AG09309 (cell line): ENCODE measurements around the gene RGS3.

Source experiments
- DNase-seq: peaks from one replicate; pipeline ENCODE4 v3.0.0-alpha.2; 2010; ENCODE audit warnings: low read depth
- H3K4me3 ChIP-seq: 2 replicates; pipeline ENCODE4 v1.5.1; 2011; ENCODE audit warnings: mild to moderate bottlenecking, low read depth, low read length, moderate library complexity; ENCODE audit not compliant: control insufficient read depth
- TF ChIP-seq, protein P1 (sequence below): IDR thresholded peaks from 2 replicates; pipeline ENCODE4 v1.5.1; 2011; ENCODE audit warnings: mild to moderate bottlenecking, low read depth, low read length, inconsistent platforms; ENCODE audit not compliant: insufficient read depth, control insufficient read depth; ENCODE audit errors: missing control alignments

The RGS3 gene

DNA sequence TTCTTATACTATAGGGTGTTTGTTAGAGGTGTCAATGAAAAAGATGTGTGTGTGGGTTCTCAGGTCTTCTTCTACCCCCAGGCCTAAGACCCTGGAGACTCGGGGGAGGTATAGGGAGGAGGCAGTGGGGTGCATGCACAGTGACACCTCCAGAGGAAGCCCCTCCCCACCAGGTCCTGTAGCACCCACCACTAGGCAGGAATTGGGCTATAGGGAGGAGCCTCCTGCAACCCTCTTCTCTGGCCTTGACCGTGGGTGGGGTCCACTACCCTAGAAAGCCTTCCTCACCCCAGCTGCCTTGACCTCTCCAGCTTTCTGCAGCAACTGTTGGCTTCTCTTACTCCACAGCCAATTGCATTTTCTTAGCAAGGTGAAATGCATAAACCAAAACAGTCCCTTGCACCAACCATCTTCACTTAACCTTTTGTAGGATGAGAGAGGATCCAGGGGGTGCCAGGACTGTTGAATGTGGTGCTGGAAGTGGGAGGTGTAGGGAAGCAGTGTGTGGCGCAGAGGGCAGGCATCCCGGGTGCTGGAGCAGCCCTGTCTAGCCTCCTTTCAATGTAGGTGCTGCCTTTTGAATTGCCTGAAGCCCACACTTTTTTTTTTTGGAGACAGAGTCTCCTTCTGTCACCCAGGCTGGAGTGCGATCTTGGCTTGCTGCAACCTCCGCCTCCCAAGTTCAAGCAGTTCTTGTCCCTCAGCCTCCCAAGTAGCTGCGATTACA, 128.5 kb downstream of the RGS3 start:
- no peak for DNase-seq

GRCh38 chr9:113592876-113593575, 129.5 kb downstream of the RGS3 start:
- TF ChIP-seq, protein P1, sequence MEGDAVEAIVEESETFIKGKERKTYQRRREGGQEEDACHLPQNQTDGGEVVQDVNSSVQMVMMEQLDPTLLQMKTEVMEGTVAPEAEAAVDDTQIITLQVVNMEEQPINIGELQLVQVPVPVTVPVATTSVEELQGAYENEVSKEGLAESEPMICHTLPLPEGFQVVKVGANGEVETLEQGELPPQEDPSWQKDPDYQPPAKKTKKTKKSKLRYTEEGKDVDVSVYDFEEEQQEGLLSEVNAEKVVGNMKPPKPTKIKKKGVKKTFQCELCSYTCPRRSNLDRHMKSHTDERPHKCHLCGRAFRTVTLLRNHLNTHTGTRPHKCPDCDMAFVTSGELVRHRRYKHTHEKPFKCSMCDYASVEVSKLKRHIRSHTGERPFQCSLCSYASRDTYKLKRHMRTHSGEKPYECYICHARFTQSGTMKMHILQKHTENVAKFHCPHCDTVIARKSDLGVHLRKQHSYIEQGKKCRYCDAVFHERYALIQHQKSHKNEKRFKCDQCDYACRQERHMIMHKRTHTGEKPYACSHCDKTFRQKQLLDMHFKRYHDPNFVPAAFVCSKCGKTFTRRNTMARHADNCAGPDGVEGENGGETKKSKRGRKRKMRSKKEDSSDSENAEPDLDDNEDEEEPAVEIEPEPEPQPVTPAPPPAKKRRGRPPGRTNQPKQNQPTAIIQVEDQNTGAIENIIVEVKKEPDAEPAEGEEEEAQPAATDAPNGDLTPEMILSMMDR = no peak
- no peak overlapping the region for H3K4me3 ChIP-seq
- no peak for DNase-seq

More for the DNA sequence above, 128.5 kb downstream of the RGS3 start:
- no peak overlapping the region for H3K4me3 ChIP-seq
- TF ChIP-seq, protein P1 = no peak

DNA sequence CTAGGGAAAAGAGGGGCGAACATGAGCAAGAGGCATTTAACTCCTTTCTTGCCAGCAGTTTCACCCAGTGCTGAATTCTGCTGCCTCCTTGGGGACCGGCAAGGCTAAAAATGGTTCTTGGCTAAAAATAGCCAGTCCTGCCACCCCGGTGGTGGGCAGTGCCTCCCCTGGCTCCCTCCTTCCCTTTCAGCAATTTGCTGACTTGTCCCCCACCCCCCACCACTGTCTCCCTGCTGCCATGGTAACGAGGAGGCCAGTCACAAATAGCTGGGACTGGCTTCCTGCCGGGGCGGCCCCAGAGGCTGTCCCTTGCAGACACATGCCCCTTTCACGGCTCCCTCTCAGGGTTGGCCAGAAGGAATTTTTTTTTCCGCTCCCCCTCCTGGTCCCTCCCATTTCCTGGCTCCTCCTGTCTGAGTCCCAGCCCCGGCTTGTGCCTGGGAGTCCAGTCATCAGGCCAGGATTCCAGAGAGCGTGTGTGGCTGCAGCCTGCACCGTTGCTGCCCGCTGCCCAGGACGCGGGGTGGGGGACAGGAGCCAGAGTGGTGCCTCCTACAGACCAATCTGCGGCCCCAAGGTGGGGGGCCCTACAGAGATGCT, 130.3 kb downstream of the RGS3 start:
- peak overlapping the region; percentile 93 for H3K4me3 ChIP-seq
- peak; percentile 95 for DNase-seq

GRCh38 chr9:113594484-113595299, 131.2 kb downstream of the RGS3 start:
- H3K4me3 ChIP-seq = peak overlapping the region; percentile 93
- no peak for DNase-seq
- TF ChIP-seq, protein P1 = no peak

More for the DNA sequence above, 130.3 kb downstream of the RGS3 start:
- TF ChIP-seq, protein P1 = no peak

GRCh38 chr9:113596616-113597320, 133.2 kb downstream of the RGS3 start:
- TF ChIP-seq, protein P1 = no peak
- no peak for DNase-seq
- H3K4me3 ChIP-seq = peak overlapping the region; percentile 93
